Measurements from ENCODE around the gene BRIP1.
A peak's percentile ranks its signal among the peaks of the same experiment; 100 is the strongest.

DNA sequence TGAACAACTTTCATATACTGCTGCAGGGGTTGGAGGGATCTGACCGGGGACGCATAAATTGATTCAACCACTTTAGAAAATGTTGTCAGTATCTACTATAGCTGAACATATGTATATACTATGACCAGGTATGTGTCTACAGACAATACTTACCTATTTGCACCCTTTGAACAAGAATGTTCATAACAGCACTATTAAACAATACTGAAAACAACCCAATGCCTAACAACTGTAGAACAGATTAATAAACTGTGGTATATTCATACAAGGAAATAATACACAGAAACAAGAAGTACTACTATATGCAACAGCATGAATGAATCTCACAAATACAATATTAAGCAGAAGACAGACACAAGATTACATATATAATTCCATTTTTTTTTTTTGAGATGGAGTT, 10.5 kb downstream of the BRIP1 start:
- TF ChIP-seq TCF12 (IDR thresholded peaks at IDR 0.05; ENCODE audit: low read depth, low read length) (no peak), BCLAF1 (IDR thresholded peaks at IDR 0.05) (no peak), EZH2 (IDR thresholded peaks at IDR 0.05; ENCODE audit: borderline replicate concordance, control insufficient read depth, low read depth, low read length) (no peak), CTCF (IDR thresholded peaks at IDR 0.05 in 2 of 3, conservative IDR thresholded peaks at IDR 0.05 in 1 of 3; ENCODE audit: control insufficient read depth in 2 of 3, extremely low read depth in 1 of 3, insufficient read depth in 1 of 3, low read depth in 3 of 3, low read length in 3 of 3) (no peak), POLR2AphosphoS2 (IDR thresholded peaks at IDR 0.05; ENCODE audit: low read depth, low read length) (no peak), PAX8 (IDR thresholded peaks at IDR 0.05) (no peak), HDAC2 (IDR thresholded peaks at IDR 0.05) (no peak), MXI1 (IDR thresholded peaks at IDR 0.05; ENCODE audit: low read depth, low read length) (no peak), NFXL1 (IDR thresholded peaks at IDR 0.05; ENCODE audit: borderline replicate concordance) (peak; percentile 80)
- TF ChIP-seq, protein P1, sequence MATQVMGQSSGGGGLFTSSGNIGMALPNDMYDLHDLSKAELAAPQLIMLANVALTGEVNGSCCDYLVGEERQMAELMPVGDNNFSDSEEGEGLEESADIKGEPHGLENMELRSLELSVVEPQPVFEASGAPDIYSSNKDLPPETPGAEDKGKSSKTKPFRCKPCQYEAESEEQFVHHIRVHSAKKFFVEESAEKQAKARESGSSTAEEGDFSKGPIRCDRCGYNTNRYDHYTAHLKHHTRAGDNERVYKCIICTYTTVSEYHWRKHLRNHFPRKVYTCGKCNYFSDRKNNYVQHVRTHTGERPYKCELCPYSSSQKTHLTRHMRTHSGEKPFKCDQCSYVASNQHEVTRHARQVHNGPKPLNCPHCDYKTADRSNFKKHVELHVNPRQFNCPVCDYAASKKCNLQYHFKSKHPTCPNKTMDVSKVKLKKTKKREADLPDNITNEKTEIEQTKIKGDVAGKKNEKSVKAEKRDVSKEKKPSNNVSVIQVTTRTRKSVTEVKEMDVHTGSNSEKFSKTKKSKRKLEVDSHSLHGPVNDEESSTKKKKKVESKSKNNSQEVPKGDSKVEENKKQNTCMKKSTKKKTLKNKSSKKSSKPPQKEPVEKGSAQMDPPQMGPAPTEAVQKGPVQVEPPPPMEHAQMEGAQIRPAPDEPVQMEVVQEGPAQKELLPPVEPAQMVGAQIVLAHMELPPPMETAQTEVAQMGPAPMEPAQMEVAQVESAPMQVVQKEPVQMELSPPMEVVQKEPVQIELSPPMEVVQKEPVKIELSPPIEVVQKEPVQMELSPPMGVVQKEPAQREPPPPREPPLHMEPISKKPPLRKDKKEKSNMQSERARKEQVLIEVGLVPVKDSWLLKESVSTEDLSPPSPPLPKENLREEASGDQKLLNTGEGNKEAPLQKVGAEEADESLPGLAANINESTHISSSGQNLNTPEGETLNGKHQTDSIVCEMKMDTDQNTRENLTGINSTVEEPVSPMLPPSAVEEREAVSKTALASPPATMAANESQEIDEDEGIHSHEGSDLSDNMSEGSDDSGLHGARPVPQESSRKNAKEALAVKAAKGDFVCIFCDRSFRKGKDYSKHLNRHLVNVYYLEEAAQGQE (IDR thresholded peaks at IDR 0.05; ENCODE audit: low read depth, low read length): no peak
- TF ChIP-seq, protein P2, sequence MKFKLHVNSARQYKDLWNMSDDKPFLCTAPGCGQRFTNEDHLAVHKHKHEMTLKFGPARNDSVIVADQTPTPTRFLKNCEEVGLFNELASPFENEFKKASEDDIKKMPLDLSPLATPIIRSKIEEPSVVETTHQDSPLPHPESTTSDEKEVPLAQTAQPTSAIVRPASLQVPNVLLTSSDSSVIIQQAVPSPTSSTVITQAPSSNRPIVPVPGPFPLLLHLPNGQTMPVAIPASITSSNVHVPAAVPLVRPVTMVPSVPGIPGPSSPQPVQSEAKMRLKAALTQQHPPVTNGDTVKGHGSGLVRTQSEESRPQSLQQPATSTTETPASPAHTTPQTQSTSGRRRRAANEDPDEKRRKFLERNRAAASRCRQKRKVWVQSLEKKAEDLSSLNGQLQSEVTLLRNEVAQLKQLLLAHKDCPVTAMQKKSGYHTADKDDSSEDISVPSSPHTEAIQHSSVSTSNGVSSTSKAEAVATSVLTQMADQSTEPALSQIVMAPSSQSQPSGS (IDR thresholded peaks at IDR 0.05; ENCODE audit: low read length): no peak
- TF ChIP-seq, protein P3, sequence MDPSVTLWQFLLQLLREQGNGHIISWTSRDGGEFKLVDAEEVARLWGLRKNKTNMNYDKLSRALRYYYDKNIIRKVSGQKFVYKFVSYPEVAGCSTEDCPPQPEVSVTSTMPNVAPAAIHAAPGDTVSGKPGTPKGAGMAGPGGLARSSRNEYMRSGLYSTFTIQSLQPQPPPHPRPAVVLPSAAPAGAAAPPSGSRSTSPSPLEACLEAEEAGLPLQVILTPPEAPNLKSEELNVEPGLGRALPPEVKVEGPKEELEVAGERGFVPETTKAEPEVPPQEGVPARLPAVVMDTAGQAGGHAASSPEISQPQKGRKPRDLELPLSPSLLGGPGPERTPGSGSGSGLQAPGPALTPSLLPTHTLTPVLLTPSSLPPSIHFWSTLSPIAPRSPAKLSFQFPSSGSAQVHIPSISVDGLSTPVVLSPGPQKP (IDR thresholded peaks at IDR 0.05; ENCODE audit: low read depth, low read length): no peak
